SK-N-MC (cell line): ENCODE data around the gene LST1.

Experiments used
- EZH2 ChIP-seq: fragments of 200-600 bp; sonication (generic); IDR thresholded peaks from one replicate; pipeline ENCODE4 v1.6.1; 2017; ENCODE audit warnings: antibody characterized with exemption
- FOXP2 ChIP-seq: optimal IDR thresholded peaks from 2 replicates; pipeline ENCODE3; 2011; ENCODE audit warnings: mild to moderate bottlenecking, moderate library complexity; ENCODE audit not compliant: insufficient read depth; ENCODE audit errors: extremely low read length, control extremely low read depth
- POLR2AphosphoS5 ChIP-seq: IDR thresholded peaks from 2 replicates; pipeline ENCODE4 v1.6.1; 2012; ENCODE audit warnings: mild to moderate bottlenecking, low read depth, low read length, borderline replicate concordance

- no peak for TF ChIP-seq EZH2
- no peak for TF ChIP-seq POLR2AphosphoS5
- no peak for TF ChIP-seq FOXP2
These were observed 3.8 kb upstream of the LST1 start, which contains the start of gene LTB for GRCh38 chr6:31582230-31582643.
